HepG2 (cell line): ENCODE results near the gene CCNJL. TPM values are rescaled to one million over a fixed set of nuclear protein-coding genes. Genes with fewer than 3 reads are reported as not detected.

Experiments used
- ATAC-seq: fragments of 200-7000 bp; cut with Tn5 transposase; 3 replicates; pipeline ENCODE4 v1.9.1; 2020; ENCODE audit warnings: mild to moderate bottlenecking, moderate library complexity
- BruUV-seq: library from RNA; stranded (reverse); fragments of 400-500 nt; replicated peaks from 2 replicates; lab custom pipeline; 2021; lab: Mats Ljungman, UMichigan
- CTCF ChIA-PET: fragments of 300-600 bp; formaldehyde crosslinking; extraction: SDS; loops from one replicate; lab custom pipeline; 2021; ENCODE audit warnings: low total read pairs, inconsistent platforms, low intra/inter-chr PET ratio; lab: Yijun Ruan, JAX
- POLR2A ChIA-PET: fragments of 350-600 bp; sonication (Branson Sonifier 250); formaldehyde crosslinking; loops from one replicate; lab custom pipeline; 2020; ENCODE audit warnings: antibody characterized with exemption, inconsistent platforms; lab: Yijun Ruan, JAX
- DNase-seq: peaks from one replicate; pipeline ENCODE4 v3.0.0-alpha.2; 2015; ENCODE audit warnings: low spot score
- FAIRE-seq: peaks from 3 replicates; lab custom pipeline; 2011; peaks lifted over from hg19 to GRCh38; lab: Jason Lieb, UNC
- H2AFZ ChIP-seq: one replicate; pipeline ENCODE4 v1.6.1; 2011; ENCODE audit warnings: low read length, inconsistent platforms
- H3K27ac ChIP-seq: fragments of 300-600 bp; 3 replicates; pipeline ENCODE4 v1.8.0; 2011; ENCODE audit warnings: mixed run types, mild to moderate bottlenecking, mixed read lengths, low read length, inconsistent platforms; ENCODE audit not compliant: insufficient read depth; ENCODE audit errors: extremely low read length
- H3K27me3 ChIP-seq, 2 experiments: fragments of 200-600 bp in 1 of 2; 2 replicates in 1 of 2; 3 replicates in 1 of 2; pipeline versions ENCODE4 v1.6.0 to v1.8.0; 2011; ENCODE audit warnings: low read length in 2 of 2, mild to moderate bottlenecking in 2 of 2, moderate library complexity in 2 of 2, inconsistent platforms in 1 of 2; ENCODE audit not compliant: insufficient read depth in 2 of 2, control insufficient read depth in 1 of 2
- H3K36me3 ChIP-seq, 2 experiments: fragments of 200-600 bp in 1 of 2; replicated peaks in 1 of 2; 2 replicates in 1 of 2; 3 replicates in 1 of 2; pipeline versions ENCODE4 v1.5.1 to v1.8.0; 2011; ENCODE audit warnings: low read length in 2 of 2, inconsistent platforms in 1 of 2; ENCODE audit not compliant: insufficient read depth in 2 of 2, control insufficient read depth in 1 of 2
- H3K4me1 ChIP-seq: 2 replicates; pipeline ENCODE4 v1.5.1; 2012; ENCODE audit warnings: low read length, inconsistent platforms; ENCODE audit not compliant: insufficient read depth
- H3K4me2 ChIP-seq: 2 replicates; pipeline ENCODE4 v1.6.0; 2011; ENCODE audit warnings: low read depth, low read length, inconsistent platforms
- H3K4me3 ChIP-seq, 3 experiments: fragments of 200-600 bp in 1 of 3; sonication (generic), shearing (Covaris generic) in 1 of 3; replicated peaks in 1 of 3; 2 replicates each; pipeline ENCODE4 v1.5.1; 2011 to 2016; ENCODE audit warnings: low read length in 3 of 3, inconsistent platforms in 2 of 3, low read depth in 2 of 3, mild to moderate bottlenecking in 2 of 3, control low read depth in 1 of 3, mixed read lengths in 1 of 3; ENCODE audit not compliant: insufficient read depth in 1 of 3
- H3K79me2 ChIP-seq: one replicate; pipeline ENCODE4 v1.6.1; 2011; ENCODE audit warnings: low read length, inconsistent platforms; ENCODE audit not compliant: insufficient read depth
- H3K9ac ChIP-seq: 2 replicates; pipeline ENCODE4 v1.6.0; 2011; ENCODE audit warnings: mild to moderate bottlenecking, low read depth, low read length, inconsistent platforms; ENCODE audit not compliant: insufficient read depth
- H3K9me3 ChIP-seq: 2 replicates; pipeline ENCODE4 v1.5.1; 2012; ENCODE audit warnings: mild to moderate bottlenecking, low read length
- H4K20me1 ChIP-seq: 2 replicates; pipeline ENCODE4 v1.6.0; 2011; ENCODE audit warnings: inconsistent platforms, mild to moderate bottlenecking, low read length, moderate library complexity; ENCODE audit not compliant: insufficient read depth
- IKZF1 ChIP-seq: fragments of 450-650 bp; IDR thresholded peaks from 2 replicates; pipeline ENCODE4 v1.7.1; 2016
- MED1 ChIP-seq: sonication (generic); formaldehyde crosslinking; IDR thresholded peaks from 2 replicates; pipeline ENCODE4 v1.4.0; 2020; ENCODE audit warnings: missing genetic modification reagents
- MTA3 ChIP-seq: sonication (generic); formaldehyde crosslinking; IDR thresholded peaks from 2 replicates; pipeline ENCODE4 v1.4.0; 2020; ENCODE audit warnings: missing genetic modification reagents
- PHF5A ChIP-seq: IDR thresholded peaks from one replicate; pipeline ENCODE4 v1.6.1; 2018; ENCODE audit warnings: low read depth, missing genetic modification reagents; ENCODE audit not compliant: unreplicated experiment
- SIN3A ChIP-seq: IDR thresholded peaks from 2 replicates; pipeline ENCODE4 v1.6.1; 2011; ENCODE audit warnings: low read depth, mild to moderate bottlenecking, control low read depth, low read length, borderline replicate concordance
- SMARCE1 ChIP-seq: fragments of 450-650 bp; IDR thresholded peaks from 2 replicates; pipeline ENCODE4 v1.6.1; 2017; ENCODE audit warnings: borderline replicate concordance
- U2AF1 ChIP-seq: fragments of 200-400 bp; formaldehyde crosslinking; optimal IDR thresholded peaks from 2 replicates; pipeline ENCODE3; 2017; ENCODE audit warnings: mild to moderate bottlenecking, low read depth, low read length
- ZNF431 ChIP-seq: sonication (generic); formaldehyde crosslinking; IDR thresholded peaks from 2 replicates; pipeline ENCODE4 v1.9.0; 2022; ENCODE audit warnings: missing genetic modification reagents, low read depth, mild to moderate bottlenecking, borderline replicate concordance
- ZNF543 ChIP-seq: sonication (generic); formaldehyde crosslinking; IDR thresholded peaks from 2 replicates; pipeline ENCODE4 v1.4.0; 2020; ENCODE audit warnings: mild to moderate bottlenecking, missing genetic modification reagents
- ZNF558 ChIP-seq: sonication (generic); formaldehyde crosslinking; IDR thresholded peaks from 2 replicates; pipeline ENCODE4 v1.9.0; 2022; ENCODE audit warnings: mild to moderate bottlenecking, missing genetic modification reagents, borderline replicate concordance
- ZNF670 ChIP-seq: sonication (generic); formaldehyde crosslinking; IDR thresholded peaks from 2 replicates; pipeline ENCODE4 v1.8.0; 2022; ENCODE audit warnings: mild to moderate bottlenecking, missing genetic modification reagents, borderline replicate concordance
- ZNF747 ChIP-seq: sonication (generic); formaldehyde crosslinking; IDR thresholded peaks from 2 replicates; pipeline ENCODE4 v1.8.1; 2023; ENCODE audit warnings: missing genetic modification reagents, mild to moderate bottlenecking, borderline replicate concordance
- ZNF768 ChIP-seq: sonication (generic); formaldehyde crosslinking; IDR thresholded peaks from 2 replicates; pipeline ENCODE4 v1.4.0; 2020; ENCODE audit warnings: missing genetic modification reagents
- WGBS: methylation state at CpG from one replicate; pipeline ENCODE4 v1.1.6; 2017; ENCODE audit warnings: low lambda C conversion rate; 5-methylcytosine and 5-hydroxymethylcytosine counted together
- in situ Hi-C: cut with HindIII; loops from 2 replicates; pipeline ENCODE4 v1.10.0; 2017; ENCODE audit warnings: low pct_unique_long_range_greater_than_20kb; ENCODE audit not compliant: extremely low pct_ligation_motif_present
- intact Hi-C: fragments of 100-400 bp; cut with micrococcal nuclease; formaldehyde crosslinking; loops from one replicate; pipeline ENCODE4 v1.10.0; 2022; ENCODE audit not compliant: unreplicated experiment
- polyA plus RNA-seq, 8 experiments: library from polyadenylated mRNA; depleted of rRNA in 3 of 8; stranded (reverse) in 7 of 8; unstranded in 1 of 8; fragments of >200 nt; fragmentation: Illumina TruSeq in 4 of 8; extraction: Trizol in 4 of 8; gene quantifications; 2 replicates each; pipeline versions ENCODE4 v1.2.1 to v1.2.3, GENCODE V29; 2011 to 2016; ENCODE audit warnings: low read depth in 4 of 8, missing spikeins in 1 of 8, mixed read lengths in 1 of 8; ENCODE audit not compliant: insufficient read depth in 1 of 8
- total RNA-seq, 5 experiments: library from RNA; depleted of rRNA; stranded (reverse); fragments of >200 nt; fragmentation: Illumina TruSeq; extraction: Trizol; gene quantifications; 2 replicates each; pipeline ENCODE4 v1.2.3, GENCODE V29; 2016; ENCODE audit warnings: low read depth in 1 of 5
- TF ChIP-seq, protein P1 (sequence below): sonication (generic); formaldehyde crosslinking; IDR thresholded peaks from 2 replicates; pipeline ENCODE4 v1.4.0; 2020; ENCODE audit warnings: mild to moderate bottlenecking, missing genetic modification reagents
- TF ChIP-seq, protein P2 (sequence below): sonication (generic); formaldehyde crosslinking; IDR thresholded peaks from 2 replicates; pipeline ENCODE4 v1.9.0; 2021; ENCODE audit warnings: missing genetic modification reagents, borderline replicate concordance
- TF ChIP-seq, protein P3 (sequence below): sonication (generic); IDR thresholded peaks from 2 replicates; pipeline ENCODE4 v1.6.1; 2016; ENCODE audit warnings: low read depth, borderline replicate concordance
- TF ChIP-seq, protein P4 (sequence below): sonication (generic); formaldehyde crosslinking; IDR thresholded peaks from 2 replicates; pipeline ENCODE4 v1.4.0; 2020; ENCODE audit warnings: missing genetic modification reagents
- TF ChIP-seq, protein P5 (sequence below): sonication (generic); formaldehyde crosslinking; IDR thresholded peaks from 2 replicates; pipeline ENCODE4 v1.5.0; 2020; ENCODE audit warnings: missing genetic modification reagents, mild to moderate bottlenecking, borderline replicate concordance
- TF ChIP-seq, protein P6 (sequence below): sonication (generic); formaldehyde crosslinking; IDR thresholded peaks from 2 replicates; pipeline ENCODE4 v1.4.0; 2020; ENCODE audit warnings: missing genetic modification reagents

The CCNJL gene
- total and polyA plus RNA-seq, 2 of the 13 experiments (the other 11 are each of a cell fraction or from before 2014, with no cell fraction given) = 1.6 to 4.4 TPM

DNA sequence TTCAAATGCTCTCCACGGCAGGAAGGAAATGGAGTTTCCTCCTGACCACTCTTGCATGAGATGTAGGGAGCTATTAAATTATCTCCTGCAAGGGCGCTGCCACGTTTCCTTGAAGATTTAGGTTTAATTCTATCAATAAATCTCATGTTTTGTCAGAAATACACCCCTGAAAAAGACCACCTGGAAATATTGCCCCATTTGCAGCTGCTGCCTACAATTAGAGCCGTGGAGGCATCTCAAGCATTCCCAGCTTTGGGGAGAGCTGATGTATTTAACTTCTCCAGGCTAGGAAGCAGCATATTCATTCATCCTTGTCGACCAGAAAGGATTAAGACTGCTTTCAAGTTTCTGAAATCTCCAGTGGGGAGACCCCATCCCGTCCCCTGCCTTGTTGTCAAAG is 40.5 kb downstream of the CCNJL start:
- Histone ChIP-seq H3K9me3 (no peaks in the 10 kb centered on the region), H3K9ac (no peak overlapping the region), H3K4me3 (no peak overlapping the region), H3K27me3 (no peaks in the 10 kb centered on the region), H3K36me3 (no peaks in the 10 kb centered on the region), H3K27ac (no peak overlapping the region), H2AFZ (no peak overlapping the region), H3K4me2 (no peak overlapping the region), H3K4me1 (peaks cover 4% of the 10 kb centered on the region), H4K20me1 (no peaks in the 10 kb centered on the region), H3K79me2 (no peaks in the 10 kb centered on the region)
- no peak for DNase-seq
- in situ Hi-C loops (no loop called here), intact Hi-C loops (no loop called here)
- POLR2A ChIA-PET = no interaction called here
- CTCF ChIA-PET = no interaction called here
- no peak for ATAC-seq
- WGBS = 59% methylated on average over 6 of the region's 6 CpGs
- BruUV-seq = no TSS peak
- no peak for FAIRE-seq
- TF ChIP-seq, protein P1, sequence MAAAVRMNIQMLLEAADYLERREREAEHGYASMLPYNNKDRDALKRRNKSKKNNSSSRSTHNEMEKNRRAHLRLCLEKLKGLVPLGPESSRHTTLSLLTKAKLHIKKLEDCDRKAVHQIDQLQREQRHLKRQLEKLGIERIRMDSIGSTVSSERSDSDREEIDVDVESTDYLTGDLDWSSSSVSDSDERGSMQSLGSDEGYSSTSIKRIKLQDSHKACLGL (CRISPR knock-in tag) = no peak
- TF ChIP-seq SIN3A = no peak
- TF ChIP-seq ZNF543 = no peak
- no peak for TF ChIP-seq MTA3 (CRISPR knock-in tag)
- TF ChIP-seq IKZF1 = no peak
- TF ChIP-seq, protein P2, sequence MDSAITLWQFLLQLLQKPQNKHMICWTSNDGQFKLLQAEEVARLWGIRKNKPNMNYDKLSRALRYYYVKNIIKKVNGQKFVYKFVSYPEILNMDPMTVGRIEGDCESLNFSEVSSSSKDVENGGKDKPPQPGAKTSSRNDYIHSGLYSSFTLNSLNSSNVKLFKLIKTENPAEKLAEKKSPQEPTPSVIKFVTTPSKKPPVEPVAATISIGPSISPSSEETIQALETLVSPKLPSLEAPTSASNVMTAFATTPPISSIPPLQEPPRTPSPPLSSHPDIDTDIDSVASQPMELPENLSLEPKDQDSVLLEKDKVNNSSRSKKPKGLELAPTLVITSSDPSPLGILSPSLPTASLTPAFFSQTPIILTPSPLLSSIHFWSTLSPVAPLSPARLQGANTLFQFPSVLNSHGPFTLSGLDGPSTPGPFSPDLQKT (CRISPR knock-in tag) = no peak
- TF ChIP-seq, protein P3, sequence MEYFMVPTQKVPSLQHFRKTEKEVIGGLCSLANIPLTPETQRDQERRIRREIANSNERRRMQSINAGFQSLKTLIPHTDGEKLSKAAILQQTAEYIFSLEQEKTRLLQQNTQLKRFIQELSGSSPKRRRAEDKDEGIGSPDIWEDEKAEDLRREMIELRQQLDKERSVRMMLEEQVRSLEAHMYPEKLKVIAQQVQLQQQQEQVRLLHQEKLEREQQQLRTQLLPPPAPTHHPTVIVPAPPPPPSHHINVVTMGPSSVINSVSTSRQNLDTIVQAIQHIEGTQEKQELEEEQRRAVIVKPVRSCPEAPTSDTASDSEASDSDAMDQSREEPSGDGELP = no peak
- TF ChIP-seq ZNF558 (CRISPR knock-in tag) = no peak
- TF ChIP-seq ZNF747 (CRISPR knock-in tag) = no peak
- TF ChIP-seq ZNF670 (CRISPR knock-in tag) = no peak
- TF ChIP-seq PHF5A (CRISPR knock-in tag) = no peak
- TF ChIP-seq, protein P4, sequence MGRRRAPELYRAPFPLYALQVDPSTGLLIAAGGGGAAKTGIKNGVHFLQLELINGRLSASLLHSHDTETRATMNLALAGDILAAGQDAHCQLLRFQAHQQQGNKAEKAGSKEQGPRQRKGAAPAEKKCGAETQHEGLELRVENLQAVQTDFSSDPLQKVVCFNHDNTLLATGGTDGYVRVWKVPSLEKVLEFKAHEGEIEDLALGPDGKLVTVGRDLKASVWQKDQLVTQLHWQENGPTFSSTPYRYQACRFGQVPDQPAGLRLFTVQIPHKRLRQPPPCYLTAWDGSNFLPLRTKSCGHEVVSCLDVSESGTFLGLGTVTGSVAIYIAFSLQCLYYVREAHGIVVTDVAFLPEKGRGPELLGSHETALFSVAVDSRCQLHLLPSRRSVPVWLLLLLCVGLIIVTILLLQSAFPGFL (CRISPR knock-in tag) = no peak
- TF ChIP-seq, protein P5, sequence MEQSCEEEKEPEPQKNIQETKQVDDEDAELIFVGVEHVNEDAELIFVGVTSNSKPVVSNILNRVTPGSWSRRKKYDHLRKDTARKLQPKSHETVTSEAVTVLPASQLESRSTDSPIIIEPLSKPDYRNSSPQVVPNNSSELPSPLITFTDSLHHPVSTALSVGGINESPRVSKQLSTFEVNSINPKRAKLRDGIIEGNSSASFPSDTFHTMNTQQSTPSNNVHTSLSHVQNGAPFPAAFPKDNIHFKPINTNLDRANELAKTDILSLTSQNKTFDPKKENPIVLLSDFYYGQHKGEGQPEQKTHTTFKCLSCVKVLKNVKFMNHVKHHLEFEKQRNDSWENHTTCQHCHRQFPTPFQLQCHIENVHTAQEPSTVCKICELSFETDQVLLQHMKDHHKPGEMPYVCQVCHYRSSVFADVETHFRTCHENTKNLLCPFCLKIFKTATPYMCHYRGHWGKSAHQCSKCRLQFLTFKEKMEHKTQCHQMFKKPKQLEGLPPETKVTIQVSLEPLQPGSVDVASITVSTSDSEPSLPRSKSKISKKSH = no peak
- no peak for TF ChIP-seq ZNF768 (CRISPR knock-in tag)
- TF ChIP-seq SMARCE1 = no peak
- no peak for TF ChIP-seq MED1
- no peak for TF ChIP-seq ZNF431 (CRISPR knock-in tag)
- TF ChIP-seq, protein P6, sequence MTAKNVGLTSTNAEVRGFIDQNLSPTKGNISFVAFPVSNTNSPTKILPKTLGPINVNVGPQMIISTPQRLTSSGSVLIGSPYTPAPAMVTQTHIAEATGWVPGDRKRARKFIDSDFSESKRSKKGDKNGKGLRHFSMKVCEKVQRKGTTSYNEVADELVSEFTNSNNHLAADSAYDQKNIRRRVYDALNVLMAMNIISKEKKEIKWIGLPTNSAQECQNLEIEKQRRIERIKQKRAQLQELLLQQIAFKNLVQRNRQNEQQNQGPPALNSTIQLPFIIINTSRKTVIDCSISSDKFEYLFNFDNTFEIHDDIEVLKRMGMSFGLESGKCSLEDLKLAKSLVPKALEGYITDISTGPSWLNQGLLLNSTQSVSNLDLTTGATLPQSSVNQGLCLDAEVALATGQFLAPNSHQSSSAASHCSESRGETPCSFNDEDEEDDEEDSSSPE (CRISPR knock-in tag) = no peak
- no peak for TF ChIP-seq U2AF1
